Mesenchymal stem cell (in vitro differentiated cells and primary cell): Measurements from ENCODE around the gene RUFY2.

ENCODE experiments used
- DNase-seq: peaks from one replicate; pipeline ENCODE4 v3.0.0-alpha.2; 2013
- H2AFZ ChIP-seq: one replicate; pipeline ENCODE4 v1.6.1; 2013; ENCODE audit warnings: low read depth, mild to moderate bottlenecking, control low read depth, inconsistent platforms, low read length, moderate library complexity
- H2AK5ac ChIP-seq: 2 replicates; pipeline ENCODE4 v1.6.1; 2013; ENCODE audit warnings: low read length, moderate library complexity, mild to moderate bottlenecking, inconsistent platforms; ENCODE audit not compliant: severe bottlenecking
- H2BK120ac ChIP-seq: one replicate; pipeline ENCODE4 v1.6.1; 2013; ENCODE audit warnings: low read depth, mild to moderate bottlenecking, inconsistent platforms, low read length, moderate library complexity
- H2BK12ac ChIP-seq, 2 experiments: one replicate each; pipeline ENCODE4 v1.6.1; 2013; ENCODE audit warnings: inconsistent platforms in 2 of 2, low read length in 2 of 2, mild to moderate bottlenecking in 2 of 2, moderate library complexity in 2 of 2, control low read depth in 1 of 2
- H2BK15ac ChIP-seq: one replicate; pipeline ENCODE4 v1.6.1; 2013; ENCODE audit warnings: mild to moderate bottlenecking, low read depth, inconsistent platforms; ENCODE audit not compliant: poor library complexity, severe bottlenecking
- H2BK5ac ChIP-seq: 2 replicates; pipeline ENCODE4 v1.6.1; 2013; ENCODE audit warnings: low read depth, mild to moderate bottlenecking, low read length, control low read depth, inconsistent platforms; ENCODE audit not compliant: poor library complexity, severe bottlenecking
- H3K14ac ChIP-seq, 2 experiments: one replicate each; pipeline ENCODE4 v1.6.1; 2013; ENCODE audit warnings: inconsistent platforms in 2 of 2, low read length in 2 of 2, control low read depth in 1 of 2, mild to moderate bottlenecking in 1 of 2, moderate library complexity in 1 of 2
- H3K18ac ChIP-seq, 2 experiments: one replicate each; pipeline ENCODE4 v1.6.1; 2013; ENCODE audit warnings: inconsistent platforms in 2 of 2, low read length in 2 of 2, control low read depth in 1 of 2, low read depth in 1 of 2, mild to moderate bottlenecking in 1 of 2
- H3K23ac ChIP-seq, 2 experiments: one replicate each; pipeline ENCODE4 v1.6.1; 2013; ENCODE audit warnings: inconsistent platforms in 2 of 2, low read length in 2 of 2, mild to moderate bottlenecking in 2 of 2, moderate library complexity in 2 of 2, control low read depth in 1 of 2
- H3K27ac ChIP-seq: 2 replicates; pipeline ENCODE4 v1.5.1; 2013; ENCODE audit warnings: mild to moderate bottlenecking, moderate library complexity, low read length, control low read depth, inconsistent platforms; ENCODE audit not compliant: poor library complexity, severe bottlenecking
- H3K27me3 ChIP-seq, 2 experiments: 2 replicates each; pipeline versions ENCODE4 v1.6.1 to v1.7.0; 2013; ENCODE audit warnings: low read length in 2 of 2, mild to moderate bottlenecking in 2 of 2, moderate library complexity in 2 of 2, control low read depth in 1 of 2, inconsistent platforms in 1 of 2; ENCODE audit not compliant: control insufficient read depth in 1 of 2, insufficient read depth in 1 of 2
- H3K36me3 ChIP-seq, 2 experiments: 2 replicates each; pipeline versions ENCODE4 v1.6.1 to v1.7.0; 2013; ENCODE audit warnings: low read length in 2 of 2, control low read depth in 1 of 2, inconsistent platforms in 1 of 2, low read depth in 1 of 2, mild to moderate bottlenecking in 1 of 2; ENCODE audit not compliant: insufficient read depth in 2 of 2, control insufficient read depth in 1 of 2
- H3K4ac ChIP-seq, 2 experiments: one replicate each; pipeline ENCODE4 v1.6.1; 2013; ENCODE audit warnings: inconsistent platforms in 2 of 2, low read length in 2 of 2, mild to moderate bottlenecking in 2 of 2, moderate library complexity in 2 of 2, control low read depth in 1 of 2, low read depth in 1 of 2
- H3K4me1 ChIP-seq: 2 replicates; pipeline ENCODE4 v1.6.1; 2013; ENCODE audit warnings: low read depth, low read length, control low read depth; ENCODE audit not compliant: control insufficient read depth, insufficient read depth
- H3K4me2 ChIP-seq: 2 replicates; pipeline ENCODE4 v1.6.1; 2013; ENCODE audit warnings: low read length, mild to moderate bottlenecking, inconsistent platforms; ENCODE audit not compliant: poor library complexity, severe bottlenecking
- H3K4me3 ChIP-seq, 2 experiments: 2 replicates each; pipeline versions ENCODE4 v1.5.1 to v1.7.0; 2013; ENCODE audit warnings: low read length in 2 of 2, mild to moderate bottlenecking in 2 of 2, control low read depth in 1 of 2, low read depth in 1 of 2; ENCODE audit not compliant: insufficient read depth in 1 of 2
- H3K79me1 ChIP-seq: replicated peaks from 2 replicates; pipeline ENCODE4 v1.6.1; 2013; ENCODE audit warnings: mild to moderate bottlenecking, control low read depth, low read length, inconsistent platforms; ENCODE audit not compliant: poor library complexity, severe bottlenecking
- H3K9ac ChIP-seq: 2 replicates; pipeline ENCODE4 v1.7.0; 2013; ENCODE audit warnings: mild to moderate bottlenecking, low read length, moderate library complexity
- H3K9me3 ChIP-seq: 2 replicates; pipeline ENCODE4 v1.7.0; 2013; ENCODE audit warnings: mild to moderate bottlenecking, low read length; ENCODE audit not compliant: control insufficient read depth
- H4K8ac ChIP-seq: one replicate; pipeline ENCODE4 v1.6.1; 2013; ENCODE audit warnings: inconsistent platforms, mild to moderate bottlenecking, low read length, moderate library complexity
- H4K91ac ChIP-seq: one replicate; pipeline ENCODE4 v1.6.1; 2013; ENCODE audit warnings: mild to moderate bottlenecking, low read length, inconsistent platforms
- WGBS: methylation state at CpG from one replicate; pipeline ENCODE4 v1.1.7; 2013; ENCODE audit warnings: mixed read lengths; 5-methylcytosine and 5-hydroxymethylcytosine counted together

Gene RUFY2

GRCh38 chr10:68424454-68425014 lies 17.5 kb upstream of the RUFY2 start:
- Histone ChIP-seq H2AK5ac (no peak overlapping the region), H3K27me3 (no peaks in the 10 kb centered on the region), H2BK120ac (no peak overlapping the region), H2BK15ac (no peak overlapping the region), H3K4me3 (no peak overlapping the region), H3K4ac (no peak overlapping the region), H3K18ac (no peak overlapping the region), H3K27ac (no peak overlapping the region), H2BK12ac (no peak overlapping the region), H3K36me3 (peaks cover 6% of the 10 kb centered on the region in 2 experiments), H2BK5ac (no peak overlapping the region), H3K9me3 (no peaks in the 10 kb centered on the region), H3K79me1 (peaks cover 14% of the 10 kb centered on the region), H3K14ac (no peak overlapping the region), H3K4me1 (no peaks in the 10 kb centered on the region), H3K9ac (no peak overlapping the region), H4K91ac (no peak overlapping the region), H2AFZ (no peak overlapping the region), H4K8ac (peak overlapping the region; percentile 37), H3K4me2 (no peak overlapping the region), H3K23ac (no peak overlapping the region)
- no peak for DNase-seq
- WGBS = 98% methylated on average over 20 of the region's 20 CpGs

DNA sequence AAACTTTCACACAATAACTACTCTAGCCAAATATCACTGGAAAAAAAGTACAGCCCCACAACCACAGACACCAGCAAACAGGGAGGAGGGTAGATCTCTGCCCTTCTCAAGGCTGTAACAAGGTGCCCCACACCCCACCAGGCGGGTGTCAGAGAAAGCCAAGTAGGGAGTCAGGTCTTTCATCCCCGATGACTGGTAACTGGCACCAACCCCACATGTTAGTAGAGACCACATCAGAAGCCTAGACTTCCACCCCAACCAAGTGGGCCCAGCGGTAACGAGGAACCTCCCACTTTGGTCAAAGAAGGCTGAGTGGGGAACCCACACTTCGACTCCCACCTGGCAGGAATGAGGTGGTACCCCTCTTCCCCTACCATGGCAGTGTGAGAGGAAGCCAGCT lies 16.4 kb upstream of the RUFY2 start:
- Histone ChIP-seq H3K4ac (no peak overlapping the region), H2AK5ac (no peak overlapping the region), H3K18ac (no peak overlapping the region), H2BK12ac (no peak overlapping the region), H3K14ac (no peak overlapping the region), H3K36me3 (peaks cover 2 to 6% of the 10 kb centered on the region in 2 experiments), H3K9ac (no peak overlapping the region), H3K79me1 (peaks cover 14% of the 10 kb centered on the region), H3K9me3 (no peaks in the 10 kb centered on the region), H4K8ac (no peak overlapping the region), H3K27me3 (no peaks in the 10 kb centered on the region), H3K27ac (no peak overlapping the region), H3K4me2 (no peak overlapping the region), H2BK5ac (no peak overlapping the region), H4K91ac (no peak overlapping the region), H2BK15ac (no peak overlapping the region), H2BK120ac (no peak overlapping the region), H3K23ac (no peak overlapping the region), H2AFZ (no peak overlapping the region), H3K4me1 (no peaks in the 10 kb centered on the region), H3K4me3 (no peak overlapping the region)
- no peak for DNase-seq
- WGBS = 99% methylated on average over 5 of the region's 5 CpGs

DNA sequence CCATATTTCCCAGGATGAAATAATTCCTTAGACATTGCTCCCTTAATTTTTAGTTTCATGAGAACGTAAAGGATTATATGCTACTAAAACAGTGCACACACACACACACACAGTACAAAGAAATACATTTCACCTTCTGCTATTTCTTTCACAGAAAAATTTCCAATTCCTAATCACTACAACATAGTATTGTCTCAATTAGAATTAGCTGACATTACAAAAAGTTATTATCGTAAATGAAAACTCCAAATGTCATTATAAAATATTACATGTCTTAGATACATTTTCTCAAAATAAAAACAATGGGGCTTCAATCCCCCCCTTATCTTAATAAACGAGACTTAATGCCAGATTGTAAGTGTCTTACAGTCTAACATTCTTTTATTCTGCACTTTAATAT lies 12.3 kb upstream of the RUFY2 start:
- Histone ChIP-seq H3K9me3 (no peaks in the 10 kb centered on the region), H2BK15ac (no peak overlapping the region), H3K27me3 (no peaks in the 10 kb centered on the region), H3K4me2 (no peak overlapping the region), H3K23ac (no peak overlapping the region), H3K9ac (no peak overlapping the region), H2AK5ac (no peak overlapping the region), H2AFZ (no peak overlapping the region), H4K8ac (no peak overlapping the region), H3K4me3 (no peak overlapping the region), H3K27ac (no peak overlapping the region), H4K91ac (no peak overlapping the region), H2BK120ac (no peak overlapping the region), H3K14ac (no peak overlapping the region), H3K79me1 (peaks cover 12% of the 10 kb centered on the region), H3K18ac (no peak overlapping the region), H3K4ac (no peak overlapping the region), H3K36me3 (peaks cover 9 to 15% of the 10 kb centered on the region in 2 experiments), H3K4me1 (no peaks in the 10 kb centered on the region), H2BK12ac (no peak overlapping the region), H2BK5ac (no peak overlapping the region)
- no peak for DNase-seq
- 97% methylated on average over 1 of the region's 3 CpGs for WGBS

- no peak overlapping the region for H3K23ac ChIP-seq
- H2BK12ac ChIP-seq = no peak overlapping the region
- no peak overlapping the region for H3K14ac ChIP-seq
- H3K18ac ChIP-seq = no peak overlapping the region
- H3K4me3 ChIP-seq = no peak overlapping the region
- H2AFZ ChIP-seq = no peak overlapping the region
- H4K8ac ChIP-seq = no peak overlapping the region
- no peak overlapping the region for H3K27ac ChIP-seq
- no peak overlapping the region for H3K4me2 ChIP-seq
- no peak overlapping the region for H3K9ac ChIP-seq
- H2BK15ac ChIP-seq = no peak overlapping the region
- no peak overlapping the region for H3K4ac ChIP-seq
- DNase-seq = no peak
- no peaks in the 10 kb centered on the region for H3K27me3 ChIP-seq
- H3K9me3 ChIP-seq = no peaks in the 10 kb centered on the region
- WGBS = 88% methylated on average over 2 of the region's 2 CpGs
- H2BK120ac ChIP-seq = no peak overlapping the region
- peaks cover 3% of the 10 kb centered on the region for H3K4me1 ChIP-seq
- H2BK5ac ChIP-seq = no peak overlapping the region
- no peak overlapping the region for H4K91ac ChIP-seq
- H3K36me3 ChIP-seq = no peaks in the 10 kb centered on the region
- H2AK5ac ChIP-seq = no peak overlapping the region
- peaks cover 1% of the 10 kb centered on the region for H3K79me1 ChIP-seq
These were observed 1.9 kb upstream of the RUFY2 start for GRCh38 chr10:68408898-68409518.
